ENCODE results near the gene PRKN. TPM values are rescaled to one million over a fixed set of nuclear protein-coding genes. Genes with fewer than 3 reads are reported as not detected.

Gene PRKN
- total RNA-seq, 1 experiment from 2014 or later: 0.34 TPM

GRCh38 chr6:162690158-162690557 is 37.4 kb downstream of the PRKN start:
- Mint-ChIP-seq H3K9me3 (ENCODE audit: unreplicated experiment) (no peaks in the 10 kb centered on the region), H3K27me3 (ENCODE audit: insufficient read depth, unreplicated experiment) (no peaks in the 10 kb centered on the region), H3K4me1 (ENCODE audit: low read depth, unreplicated experiment) (no peaks in the 10 kb centered on the region), H3K27ac (ENCODE audit: unreplicated experiment) (no peak overlapping the region), H3K4me3 (ENCODE audit: unreplicated experiment) (no peak overlapping the region), H3K36me3 (ENCODE audit: insufficient read depth, unreplicated experiment) (no peaks in the 10 kb centered on the region)
- BruUV-seq (replicated peaks): no TSS peak
- Histone ChIP-seq H3K27me3 (replicated peaks; ENCODE audit: control insufficient read depth, insufficient read depth, low read length) (no peaks in the 10 kb centered on the region), H3K36me3 (ENCODE audit: control insufficient read depth, insufficient read depth, low read length) (no peaks in the 10 kb centered on the region), H3K4me1 (no peaks in the 10 kb centered on the region), H3K9me3 (no peaks in the 10 kb centered on the region), H3K4me3 (ENCODE audit: low read depth, low read length) (no peak overlapping the region)
- TF ChIP-seq, protein P1, sequence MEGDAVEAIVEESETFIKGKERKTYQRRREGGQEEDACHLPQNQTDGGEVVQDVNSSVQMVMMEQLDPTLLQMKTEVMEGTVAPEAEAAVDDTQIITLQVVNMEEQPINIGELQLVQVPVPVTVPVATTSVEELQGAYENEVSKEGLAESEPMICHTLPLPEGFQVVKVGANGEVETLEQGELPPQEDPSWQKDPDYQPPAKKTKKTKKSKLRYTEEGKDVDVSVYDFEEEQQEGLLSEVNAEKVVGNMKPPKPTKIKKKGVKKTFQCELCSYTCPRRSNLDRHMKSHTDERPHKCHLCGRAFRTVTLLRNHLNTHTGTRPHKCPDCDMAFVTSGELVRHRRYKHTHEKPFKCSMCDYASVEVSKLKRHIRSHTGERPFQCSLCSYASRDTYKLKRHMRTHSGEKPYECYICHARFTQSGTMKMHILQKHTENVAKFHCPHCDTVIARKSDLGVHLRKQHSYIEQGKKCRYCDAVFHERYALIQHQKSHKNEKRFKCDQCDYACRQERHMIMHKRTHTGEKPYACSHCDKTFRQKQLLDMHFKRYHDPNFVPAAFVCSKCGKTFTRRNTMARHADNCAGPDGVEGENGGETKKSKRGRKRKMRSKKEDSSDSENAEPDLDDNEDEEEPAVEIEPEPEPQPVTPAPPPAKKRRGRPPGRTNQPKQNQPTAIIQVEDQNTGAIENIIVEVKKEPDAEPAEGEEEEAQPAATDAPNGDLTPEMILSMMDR (IDR thresholded peaks at IDR 0.05; ENCODE audit: insufficient read depth in 1 of 2, low read depth in 1 of 2, low read length in 1 of 2, severe bottlenecking in 1 of 2, unreplicated experiment in 1 of 2): no peak
- ChIA-PET POLR2A (no interaction called here), CTCF (no interaction called here)
- intact Hi-C loops (cut with micrococcal nuclease; ENCODE audit: unreplicated experiment): no loop called here
- no peak for DNase-seq

GRCh38 chr6:162688751-162689345 is 38.7 kb downstream of the PRKN start:
- H3K27ac Mint-ChIP-seq (ENCODE audit: unreplicated experiment): no peak overlapping the region
- ChIA-PET CTCF (no interaction called here), POLR2A (no interaction called here)
- H3K9me3 ChIP-seq: no peaks in the 10 kb centered on the region
- intact Hi-C loops (cut with micrococcal nuclease; ENCODE audit: unreplicated experiment): no loop called here
- H3K4me1 Mint-ChIP-seq (ENCODE audit: low read depth, unreplicated experiment): no peaks in the 10 kb centered on the region
- no peaks in the 10 kb centered on the region for H3K36me3 ChIP-seq (ENCODE audit: control insufficient read depth, insufficient read depth, low read length)
- no peak for DNase-seq
- H3K4me3 Mint-ChIP-seq (ENCODE audit: unreplicated experiment): no peak overlapping the region
- H3K36me3 Mint-ChIP-seq (ENCODE audit: insufficient read depth, unreplicated experiment): no peaks in the 10 kb centered on the region
- no peaks in the 10 kb centered on the region for H3K4me1 ChIP-seq
- H3K4me3 ChIP-seq (ENCODE audit: low read depth, low read length): no peak overlapping the region
- H3K27me3 Mint-ChIP-seq (ENCODE audit: insufficient read depth, unreplicated experiment): no peaks in the 10 kb centered on the region
- no peaks in the 10 kb centered on the region for H3K9me3 Mint-ChIP-seq (ENCODE audit: unreplicated experiment)
- no TSS peak for BruUV-seq (replicated peaks)
- TF ChIP-seq, protein P1 (IDR thresholded peaks at IDR 0.05; ENCODE audit: insufficient read depth in 1 of 2, low read depth in 1 of 2, low read length in 1 of 2, severe bottlenecking in 1 of 2, unreplicated experiment in 1 of 2): no peak
- H3K27me3 ChIP-seq (replicated peaks; ENCODE audit: control insufficient read depth, insufficient read depth, low read length): no peaks in the 10 kb centered on the region

- Mint-ChIP-seq H3K27ac (ENCODE audit: unreplicated experiment) (no peak overlapping the region), H3K36me3 (ENCODE audit: insufficient read depth, unreplicated experiment) (no peaks in the 10 kb centered on the region), H3K4me3 (ENCODE audit: unreplicated experiment) (no peak overlapping the region), H3K9me3 (ENCODE audit: unreplicated experiment) (no peaks in the 10 kb centered on the region), H3K27me3 (ENCODE audit: insufficient read depth, unreplicated experiment) (no peaks in the 10 kb centered on the region), H3K4me1 (ENCODE audit: low read depth, unreplicated experiment) (no peaks in the 10 kb centered on the region)
- CTCF ChIA-PET: no interaction called here
- no TSS peak for BruUV-seq (replicated peaks)
- DNase-seq: no peak
- Histone ChIP-seq H3K9me3 (no peaks in the 10 kb centered on the region), H3K4me1 (peaks cover 9% of the 10 kb centered on the region), H3K4me3 (ENCODE audit: low read depth, low read length) (no peak overlapping the region), H3K27me3 (replicated peaks; ENCODE audit: control insufficient read depth, insufficient read depth, low read length) (no peaks in the 10 kb centered on the region), H3K36me3 (ENCODE audit: control insufficient read depth, insufficient read depth, low read length) (no peaks in the 10 kb centered on the region)
- intact Hi-C loops (cut with micrococcal nuclease; ENCODE audit: unreplicated experiment): no loop called here
- POLR2A ChIA-PET: no interaction called here
- TF ChIP-seq, protein P1 (IDR thresholded peaks at IDR 0.05; ENCODE audit: insufficient read depth in 1 of 2, low read depth in 1 of 2, low read length in 1 of 2, severe bottlenecking in 1 of 2, unreplicated experiment in 1 of 2): no peak
These were observed 42.0 kb downstream of the PRKN start for GRCh38 chr6:162685586-162685985.
